Right ventricle myocardium inferior (tissue), 1 donor: Measurements from ENCODE around the gene KBTBD12. TPM values are rescaled to one million over a fixed set of nuclear protein-coding genes. Genes with fewer than 3 reads are reported as not detected.

Experiments
- ATAC-seq: fragments of 200-7000 bp; cut with Tn5 transposase; one replicate; pipeline ENCODE4 v1.9.1; 2020; ENCODE audit warnings: mild to moderate bottlenecking, moderate library complexity
- DNase-seq: peaks from one replicate; pipeline ENCODE4 v3.0.0; 2021; ENCODE audit errors: missing footprints
- intact Hi-C: fragments of 100-400 bp; cut with DNase I; formaldehyde crosslinking; loops from one replicate; pipeline ENCODE4 v1.11.0; 2022
- total RNA-seq: library from RNA; stranded (reverse); fragmentation: NEBNext Ultra II Directional; extraction: Animal tissue kit (Norgen Biotek cat#: 25700); gene quantifications from one replicate; pipeline ENCODE4 v1.2.1, GENCODE V29; 2021
- donor health status: DM: no; HTN: yes; CAD: no; lungs with severe emphysema.

The KBTBD12 gene
- total RNA-seq, 1 donor from 2014 or later, result 29.7 TPM

GRCh38 chr3:127970966-127971592, 56.0 kb downstream of the KBTBD12 start:
- ATAC-seq (peak; percentile 75), DNase-seq (no peak)
- intact Hi-C loops, result loop anchor here (5.0 kb wide), 2 partner anchors 319 to 394 kb away; no protein-coding TSS in a partner anchor

- no peak for DNase-seq
- intact Hi-C loops, result loop anchor here (5.0 kb wide), 2 partner anchors 322 to 397 kb away; no protein-coding TSS in a partner anchor
- no peak for ATAC-seq
Observed at GRCh38 chr3:127974226-127974625, 59.2 kb downstream of the KBTBD12 start.

DNA sequence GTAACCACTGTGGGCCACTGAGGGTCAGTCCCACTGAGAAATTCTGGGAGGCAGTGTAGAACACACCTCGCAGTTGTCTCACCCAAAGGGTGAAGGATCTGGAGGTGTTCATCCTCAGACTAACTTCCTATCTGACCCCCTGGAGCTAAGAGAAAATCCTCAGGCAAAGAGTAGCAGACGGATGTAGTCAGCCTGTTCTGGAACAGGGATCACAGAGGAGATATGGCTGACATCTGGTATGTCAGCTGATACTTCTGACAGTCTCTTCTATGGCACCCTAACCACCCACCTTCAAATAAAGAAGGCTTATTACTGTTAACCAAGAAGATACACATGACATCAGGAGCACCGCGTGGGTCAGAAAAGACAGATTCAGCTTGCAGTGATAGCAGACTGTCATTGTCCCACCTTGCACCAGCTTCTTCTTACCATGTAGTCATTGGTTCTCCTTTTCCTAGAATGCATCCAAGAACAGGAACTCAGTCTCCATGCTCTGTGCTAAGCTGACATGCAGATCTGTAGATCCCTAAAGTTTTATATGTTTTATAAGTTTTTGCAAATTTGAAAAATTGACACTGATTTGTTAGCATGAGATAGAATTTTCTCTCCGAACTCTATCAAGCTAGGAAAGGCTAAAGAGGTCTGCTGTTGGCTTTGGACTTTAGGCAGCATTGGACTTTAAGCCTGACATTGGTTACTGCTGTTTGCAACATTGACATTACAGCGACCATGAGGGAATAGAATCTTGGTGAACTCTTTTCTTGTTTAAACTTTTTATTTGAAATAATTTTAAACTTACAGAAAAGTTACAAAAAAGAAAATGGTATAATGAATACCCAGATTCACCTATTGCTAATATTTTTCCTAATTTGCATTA, 60.4 kb downstream of the KBTBD12 start:
- no peak for DNase-seq
- ATAC-seq, result no peak
- intact Hi-C loops, result no loop called here

DNA sequence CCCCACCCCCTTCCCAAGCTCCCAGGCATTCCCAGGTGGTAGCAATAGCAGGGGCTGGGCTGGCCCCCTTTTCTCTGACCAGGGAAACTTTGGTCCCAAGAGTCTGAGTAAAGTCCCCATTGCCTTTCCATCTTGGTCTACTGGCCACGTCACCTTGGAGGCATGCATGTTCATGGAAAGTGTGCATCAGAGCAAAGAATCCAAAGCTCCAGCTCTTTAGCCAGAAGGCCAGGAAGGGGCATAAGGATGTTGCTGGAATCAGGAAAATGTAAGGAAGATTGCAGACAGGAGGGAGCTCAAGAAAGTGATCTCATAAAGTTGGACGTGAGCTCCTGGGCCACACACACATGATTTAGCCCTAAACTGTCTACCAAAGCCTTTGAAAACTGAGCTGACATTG, 63.6 kb downstream of the KBTBD12 start:
- intact Hi-C loops, result no loop called here
- DNase-seq (no peak), ATAC-seq (no peak)

- ATAC-seq (no peak), DNase-seq (no peak)
- intact Hi-C loops, result no loop called here
Observed at GRCh38 chr3:127979473-127979872, 64.4 kb downstream of the KBTBD12 start.

DNA sequence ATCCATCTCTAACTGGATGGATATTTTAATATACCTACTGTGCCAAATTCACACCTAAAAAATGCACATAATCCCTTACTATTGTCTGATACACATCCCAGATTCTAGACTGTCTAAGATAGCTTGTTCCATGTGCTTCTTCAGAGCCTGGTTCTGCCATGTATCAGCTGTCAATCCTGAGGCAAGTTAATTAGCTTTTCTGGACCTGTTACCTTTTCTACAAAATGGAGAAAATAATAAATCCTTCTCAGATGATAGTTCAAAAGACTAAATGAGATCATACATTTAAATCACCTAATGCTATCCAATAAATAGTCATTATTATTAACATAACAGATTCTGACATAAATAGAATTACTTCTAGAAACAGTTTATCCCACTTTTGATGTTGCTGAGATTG, 66.1 kb downstream of the KBTBD12 start:
- ATAC-seq (no peak), DNase-seq (no peak)
- intact Hi-C loops, result no loop called here

- ATAC-seq (no peak), DNase-seq (no peak)
- intact Hi-C loops, result no loop called here
Observed at GRCh38 chr3:127982155-127982554, 67.1 kb downstream of the KBTBD12 start.

DNA sequence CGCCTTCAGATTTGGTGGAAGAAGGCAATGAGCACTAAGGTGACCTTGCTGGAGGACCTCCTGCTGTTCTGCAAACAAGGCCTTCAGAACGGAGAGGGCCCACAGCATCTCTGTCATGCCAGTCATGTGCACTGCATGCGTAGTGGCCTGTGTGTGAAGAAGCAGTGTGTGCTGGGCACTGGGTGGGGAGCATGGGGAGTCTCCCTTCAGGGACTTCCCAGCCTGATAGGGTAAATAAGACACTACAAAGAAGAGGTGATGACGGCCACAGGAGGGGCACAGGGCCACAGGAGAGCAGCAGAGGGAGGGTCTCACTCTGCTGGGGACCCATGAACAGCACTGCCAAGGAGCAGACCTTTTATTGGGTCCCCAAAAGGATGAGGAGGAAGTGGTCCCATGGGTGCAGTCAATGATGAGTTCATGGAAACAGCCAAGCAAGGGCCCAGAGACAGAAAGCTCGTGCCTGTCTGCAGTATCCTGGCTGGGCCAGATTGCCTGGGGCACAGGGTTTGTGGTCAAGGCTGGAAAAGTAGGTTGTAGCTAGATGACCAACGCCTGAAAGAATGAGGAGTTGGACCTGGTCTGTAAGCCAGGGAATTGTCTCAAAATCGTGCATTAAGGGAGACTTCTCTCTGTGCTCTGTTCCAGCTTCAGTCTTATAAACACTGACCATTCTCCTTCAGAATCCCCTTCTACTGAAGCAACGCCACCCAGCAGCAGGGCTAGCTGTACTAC, 69.4 kb downstream of the KBTBD12 start:
- ATAC-seq (no peak), DNase-seq (no peak)
- intact Hi-C loops, result no loop called here

- intact Hi-C loops, result no loop called here
- ATAC-seq (no peak), DNase-seq (no peak)
Observed at GRCh38 chr3:127985216-127985615, 70.2 kb downstream of the KBTBD12 start.

GRCh38 chr3:127985655-127986225, 70.7 kb downstream of the KBTBD12 start:
- no peak for ATAC-seq
- intact Hi-C loops, result no loop called here
- no peak for DNase-seq

GRCh38 chr3:127986803-127987202, 71.8 kb downstream of the KBTBD12 start:
- intact Hi-C loops, result no loop called here
- ATAC-seq (peak; percentile 80), DNase-seq (no peak)

DNA sequence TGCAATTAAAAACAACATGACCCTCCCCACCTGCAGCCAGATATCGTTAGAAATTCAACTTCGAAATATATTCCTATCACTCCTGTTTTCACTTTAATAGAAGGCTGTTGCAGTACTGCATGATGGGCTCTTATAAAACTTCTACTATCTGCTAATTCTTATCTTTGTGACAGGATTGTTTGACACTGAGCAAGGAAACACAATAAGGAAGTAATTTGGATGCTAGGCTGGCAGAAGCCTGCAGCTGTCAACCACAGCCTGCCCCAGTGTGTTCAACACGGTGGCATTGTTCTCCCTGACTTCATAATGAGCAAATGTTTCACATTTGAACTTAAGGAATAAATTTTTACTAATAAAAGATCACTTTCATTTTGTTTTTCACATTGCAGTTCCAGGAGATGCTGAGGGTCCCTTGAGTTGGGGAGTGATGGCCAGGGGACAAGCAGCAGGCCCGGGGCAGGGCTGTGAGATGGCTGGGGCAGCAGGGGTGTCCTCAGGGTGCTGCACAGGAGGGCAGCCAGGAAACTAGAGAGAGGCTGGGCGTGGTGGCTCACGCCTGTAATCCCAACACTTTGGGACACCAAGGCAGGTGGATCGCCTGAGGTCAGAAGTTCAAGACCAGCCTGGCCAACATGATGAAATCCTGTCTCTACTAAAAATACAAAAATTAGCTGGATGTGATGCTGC, 72.4 kb downstream of the KBTBD12 start:
- no peak for ATAC-seq
- intact Hi-C loops, result no loop called here
- DNase-seq, result no peak

DNA sequence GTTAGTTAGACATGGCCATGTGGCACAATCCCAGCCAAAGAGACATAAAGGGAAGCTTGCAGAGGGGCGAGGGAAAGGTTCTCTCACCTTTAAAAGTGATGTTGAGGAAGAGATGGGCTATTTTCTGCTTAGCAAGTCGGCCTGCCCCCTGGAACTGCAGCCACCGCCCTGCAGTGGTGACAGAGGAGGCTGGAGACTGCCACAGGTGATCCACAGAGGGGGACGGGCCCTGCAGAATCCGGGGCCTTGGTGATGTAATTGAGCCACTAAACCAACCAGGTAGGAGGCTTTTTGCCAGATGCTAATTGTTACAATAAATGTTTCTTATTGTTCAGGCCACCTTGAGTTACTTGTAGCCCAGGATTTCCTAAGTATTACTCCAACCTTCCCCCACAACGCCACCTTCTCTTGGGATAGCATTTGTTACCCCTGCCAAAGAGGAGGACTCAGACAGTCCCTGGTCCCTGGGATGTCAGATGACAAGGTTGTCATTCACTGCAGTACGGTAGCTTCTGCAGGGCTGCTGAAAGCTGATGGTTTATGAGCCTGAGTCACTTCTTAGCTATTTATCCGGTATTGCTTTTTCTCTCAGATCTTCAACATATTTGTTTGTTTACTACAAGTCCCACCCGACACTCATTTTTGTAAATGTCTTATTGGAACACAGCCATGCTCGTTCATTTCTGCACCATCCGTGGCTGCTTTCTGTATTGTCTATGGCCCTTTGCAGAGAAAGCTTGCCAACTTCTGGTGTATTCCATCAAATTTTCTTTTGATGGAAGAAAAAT, 73.9 kb downstream of the KBTBD12 start:
- no peak for DNase-seq
- ATAC-seq, result no peak
- intact Hi-C loops, result no loop called here

DNA sequence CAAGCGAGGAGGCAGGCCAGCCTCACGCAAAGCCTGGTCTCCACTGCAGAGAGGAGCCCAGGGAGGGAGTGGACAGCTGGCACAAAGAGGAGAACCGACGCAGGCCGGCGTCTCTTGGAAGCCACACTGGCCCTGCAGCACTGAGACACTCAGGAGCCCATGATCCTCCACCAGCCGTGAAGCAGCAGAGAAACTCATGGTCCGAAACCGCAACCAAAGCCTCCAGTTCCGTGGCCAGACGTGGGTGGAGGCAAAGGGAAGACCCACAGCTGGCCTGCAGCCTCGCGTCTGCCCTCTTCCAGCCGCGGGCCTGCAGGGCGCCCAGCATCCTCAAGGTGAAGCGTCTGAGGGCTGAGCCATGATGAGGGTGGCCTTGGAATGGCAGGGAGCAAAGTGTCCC, 75.0 kb downstream of the KBTBD12 start:
- intact Hi-C loops, result no loop called here
- DNase-seq (no peak), ATAC-seq (no peak)

- intact Hi-C loops, result no loop called here
- no peak for DNase-seq
- ATAC-seq, result no peak
Observed at GRCh38 chr3:127990461-127990860, 75.4 kb downstream of the KBTBD12 start.

DNA sequence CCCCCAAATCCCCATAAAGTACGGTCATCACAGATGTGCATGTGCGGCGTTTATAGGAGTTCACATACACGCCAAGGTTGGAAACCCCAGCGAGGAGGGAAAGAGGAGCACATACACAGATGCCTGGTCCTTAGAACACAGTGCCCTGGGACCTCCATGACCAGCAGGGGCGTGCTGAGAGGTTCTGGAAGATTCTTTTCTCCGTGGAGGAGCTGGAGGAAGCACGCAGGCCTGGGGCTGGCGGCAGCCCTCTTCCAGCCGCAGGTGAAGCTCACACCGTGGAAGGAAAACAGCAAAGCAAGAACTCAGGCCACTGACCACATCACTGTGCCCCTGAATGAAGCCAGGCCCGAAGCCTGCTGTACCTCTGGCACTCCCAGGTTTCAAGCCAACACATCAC, 76.2 kb downstream of the KBTBD12 start:
- intact Hi-C loops, result no loop called here
- ATAC-seq (no peak), DNase-seq (no peak)

DNA sequence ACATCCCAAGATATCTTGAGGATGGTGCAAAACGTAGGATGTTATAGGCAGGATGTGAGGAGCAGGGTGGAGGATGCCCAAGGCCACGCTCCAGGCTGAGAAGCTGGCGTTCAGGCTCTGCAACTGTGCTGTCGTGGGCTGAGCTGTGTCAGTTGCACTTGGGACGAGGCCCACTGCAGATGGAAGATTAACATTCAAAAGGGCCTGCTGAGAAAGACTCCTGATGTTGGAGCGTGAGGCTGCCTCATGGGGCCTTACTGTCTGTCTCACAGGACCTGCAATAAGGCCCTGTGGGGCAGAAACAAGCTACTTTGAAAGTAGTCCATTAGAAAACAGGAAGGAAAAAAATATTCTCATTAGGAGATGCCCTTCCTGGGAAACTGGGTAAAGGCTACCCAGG, 76.6 kb downstream of the KBTBD12 start:
- intact Hi-C loops, result no loop called here
- no peak for ATAC-seq
- DNase-seq, result no peak

DNA sequence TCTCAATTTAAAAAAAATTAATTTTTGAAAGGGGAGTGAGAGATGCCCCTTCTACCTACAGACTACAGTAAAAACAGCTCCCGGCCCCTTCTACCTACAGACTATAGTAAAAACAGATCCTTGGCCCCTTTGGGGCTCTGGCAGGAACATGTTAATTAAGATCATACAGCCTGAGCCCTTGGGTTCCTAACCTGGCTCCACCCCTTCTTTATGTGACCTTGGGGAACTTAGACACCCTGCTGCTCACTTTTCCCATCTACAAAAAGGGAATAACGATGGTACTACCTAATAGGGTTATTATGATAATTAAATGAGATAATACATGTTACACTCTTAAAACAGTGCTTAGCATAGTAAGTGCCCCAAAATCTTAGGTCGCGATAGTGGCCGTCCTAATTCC, 77.1 kb downstream of the KBTBD12 start:
- intact Hi-C loops, result no loop called here
- no peak for ATAC-seq
- no peak for DNase-seq
